ENCODE measurements around the gene CECR2.

DNA sequence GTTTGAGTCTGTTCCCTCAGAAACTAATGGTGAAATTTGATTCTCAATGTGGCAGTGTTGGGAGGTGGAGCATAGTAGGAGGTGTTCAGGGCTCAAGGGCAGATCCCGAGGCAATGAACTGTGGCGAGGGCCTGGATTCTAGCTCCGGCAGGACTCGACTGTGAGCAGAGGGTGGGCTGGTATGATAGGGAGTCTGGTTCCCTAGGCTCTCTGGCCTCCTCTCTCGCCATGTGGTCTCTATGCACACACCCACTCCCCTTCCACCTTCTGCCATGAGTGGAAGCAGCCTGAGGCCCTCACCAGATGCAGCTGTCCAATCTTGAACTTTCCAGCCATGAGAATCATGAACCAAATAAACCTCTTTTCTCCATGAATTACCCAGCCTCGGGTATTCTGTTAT lies 227.0 kb downstream of the CECR2 start:
- TF ChIP-seq, protein P1, sequence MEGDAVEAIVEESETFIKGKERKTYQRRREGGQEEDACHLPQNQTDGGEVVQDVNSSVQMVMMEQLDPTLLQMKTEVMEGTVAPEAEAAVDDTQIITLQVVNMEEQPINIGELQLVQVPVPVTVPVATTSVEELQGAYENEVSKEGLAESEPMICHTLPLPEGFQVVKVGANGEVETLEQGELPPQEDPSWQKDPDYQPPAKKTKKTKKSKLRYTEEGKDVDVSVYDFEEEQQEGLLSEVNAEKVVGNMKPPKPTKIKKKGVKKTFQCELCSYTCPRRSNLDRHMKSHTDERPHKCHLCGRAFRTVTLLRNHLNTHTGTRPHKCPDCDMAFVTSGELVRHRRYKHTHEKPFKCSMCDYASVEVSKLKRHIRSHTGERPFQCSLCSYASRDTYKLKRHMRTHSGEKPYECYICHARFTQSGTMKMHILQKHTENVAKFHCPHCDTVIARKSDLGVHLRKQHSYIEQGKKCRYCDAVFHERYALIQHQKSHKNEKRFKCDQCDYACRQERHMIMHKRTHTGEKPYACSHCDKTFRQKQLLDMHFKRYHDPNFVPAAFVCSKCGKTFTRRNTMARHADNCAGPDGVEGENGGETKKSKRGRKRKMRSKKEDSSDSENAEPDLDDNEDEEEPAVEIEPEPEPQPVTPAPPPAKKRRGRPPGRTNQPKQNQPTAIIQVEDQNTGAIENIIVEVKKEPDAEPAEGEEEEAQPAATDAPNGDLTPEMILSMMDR (IDR thresholded peaks at IDR 0.05; ENCODE audit: low read length): no peak
- TF ChIP-seq EZH2 (optimal IDR thresholded peaks at IDR 0.05; ENCODE audit: low read depth, low read length): no peak
